NT2/D1 (cell line): Measurements from ENCODE around the gene ARGLU1.

ENCODE experiments used
- DNase-seq: peaks from one replicate; pipeline ENCODE4 v3.0.0-alpha.2; 2011; ENCODE audit warnings: low read depth, low spot score
- H3K27me3 ChIP-seq: 2 replicates; pipeline ENCODE4 v1.6.0; 2011; ENCODE audit warnings: mild to moderate bottlenecking; ENCODE audit not compliant: insufficient read length, insufficient read depth
- H3K36me3 ChIP-seq: 2 replicates; pipeline ENCODE4 v1.6.1; 2011; ENCODE audit warnings: mild to moderate bottlenecking, low read length, mixed read lengths; ENCODE audit not compliant: insufficient read depth, insufficient read length
- H3K4me1 ChIP-seq: 2 replicates; pipeline ENCODE4 v1.5.1; 2011; ENCODE audit not compliant: insufficient read depth, insufficient read length
- H3K4me3 ChIP-seq: 2 replicates; pipeline ENCODE4 v1.5.1; 2011; ENCODE audit warnings: low read depth; ENCODE audit not compliant: insufficient read length
- H3K9ac ChIP-seq: 2 replicates; pipeline ENCODE4 v1.6.0; 2011; ENCODE audit warnings: low read depth; ENCODE audit not compliant: insufficient read length
- H3K9me3 ChIP-seq: 2 replicates; pipeline ENCODE4 v1.5.1; 2011; ENCODE audit warnings: mild to moderate bottlenecking, low read length; ENCODE audit not compliant: insufficient read depth
- SUZ12 ChIP-seq: IDR thresholded peaks from 2 replicates; pipeline ENCODE4 v1.6.1; 2011; ENCODE audit not compliant: insufficient read length, insufficient read depth; ENCODE audit errors: extremely low read depth
- YY1 ChIP-seq: IDR thresholded peaks from 2 replicates; pipeline ENCODE4 v1.6.1; 2011; ENCODE audit not compliant: insufficient read length, insufficient read depth
- ZNF274 ChIP-seq: IDR thresholded peaks from 2 replicates; pipeline ENCODE4 v1.6.1; 2011; ENCODE audit warnings: mild to moderate bottlenecking, low read depth, low read length

Gene ARGLU1

GRCh38 chr13:106567474-106568298 lies at the start of gene ARGLU1:
ARGLU1 (minus strand) TSS chr13:106568137; CDS start chr13:106567919, 218 bp downstream.
- Histone ChIP-seq H3K4me1 (peaks cover 3% of the 10 kb centered on the region), H3K9ac (peak within 1 kb of the TSS; percentile 96), H3K4me3 (peak within 1 kb of the TSS; percentile 94), H3K27me3 (no peaks in the 10 kb centered on the region), H3K36me3 (no peaks in the 10 kb centered on the region), H3K9me3 (no peaks in the 10 kb centered on the region)
- peak; percentile 54 for TF ChIP-seq YY1
- TF ChIP-seq ZNF274 = no peak
- TF ChIP-seq SUZ12 = no peak
- peak; percentile 92 for DNase-seq

GRCh38 chr13:106617561-106617960 lies 49.6 kb upstream of the ARGLU1 start:
- H3K9ac ChIP-seq = no peak overlapping the region
- TF ChIP-seq YY1 (no peak), ZNF274 (no peak), SUZ12 (no peak)
- DNase-seq = peak; percentile 87
- peak overlapping the region; percentile 4 for H3K4me3 ChIP-seq
- no peaks in the 10 kb centered on the region for H3K9me3 ChIP-seq
- H3K36me3 ChIP-seq = no peaks in the 10 kb centered on the region
- H3K27me3 ChIP-seq = no peaks in the 10 kb centered on the region
- H3K4me1 ChIP-seq = peaks cover 7% of the 10 kb centered on the region

- Histone ChIP-seq H3K9ac (no peak overlapping the region), H3K4me3 (no peak overlapping the region), H3K36me3 (no peaks in the 10 kb centered on the region), H3K27me3 (no peaks in the 10 kb centered on the region), H3K9me3 (no peaks in the 10 kb centered on the region), H3K4me1 (peaks cover 7% of the 10 kb centered on the region)
- no peak for TF ChIP-seq SUZ12
- TF ChIP-seq ZNF274 = no peak
- no peak for TF ChIP-seq YY1
- no peak for DNase-seq
These were observed 48.8 kb upstream of the ARGLU1 start for GRCh38 chr13:106616729-106617128.

GRCh38 chr13:106614874-106615273 lies 46.9 kb upstream of the ARGLU1 start:
- Histone ChIP-seq H3K4me3 (no peak overlapping the region), H3K36me3 (no peaks in the 10 kb centered on the region), H3K27me3 (no peaks in the 10 kb centered on the region), H3K9ac (no peak overlapping the region), H3K4me1 (peaks cover 7% of the 10 kb centered on the region), H3K9me3 (no peaks in the 10 kb centered on the region)
- no peak for DNase-seq
- no peak for TF ChIP-seq ZNF274
- no peak for TF ChIP-seq SUZ12
- no peak for TF ChIP-seq YY1

- Histone ChIP-seq H3K4me1 (peaks cover 4% of the 10 kb centered on the region), H3K4me3 (no peak overlapping the region), H3K9ac (no peak overlapping the region), H3K36me3 (no peaks in the 10 kb centered on the region), H3K27me3 (no peaks in the 10 kb centered on the region), H3K9me3 (no peaks in the 10 kb centered on the region)
- no peak for DNase-seq
- no peak for TF ChIP-seq SUZ12
- TF ChIP-seq ZNF274 = no peak
- TF ChIP-seq YY1 = no peak
These were observed 44.8 kb upstream of the ARGLU1 start for GRCh38 chr13:106612688-106613087.

- TF ChIP-seq SUZ12 (no peak), YY1 (no peak), ZNF274 (no peak)
- no peaks in the 10 kb centered on the region for H3K27me3 ChIP-seq
- no peak overlapping the region for H3K9ac ChIP-seq
- no peaks in the 10 kb centered on the region for H3K36me3 ChIP-seq
- H3K4me1 ChIP-seq = no peaks in the 10 kb centered on the region
- H3K4me3 ChIP-seq = no peak overlapping the region
- no peaks in the 10 kb centered on the region; the same call in 1 of the 2 replicates for H3K9me3 ChIP-seq
- no peak for DNase-seq
These were observed 42.5 kb upstream of the ARGLU1 start for GRCh38 chr13:106610486-106610885.

GRCh38 chr13:106609116-106609515 lies 41.2 kb upstream of the ARGLU1 start:
- DNase-seq = no peak
- H3K9me3 ChIP-seq = no peaks in the 10 kb centered on the region; the same call in 1 of the 2 replicates
- H3K4me1 ChIP-seq = no peaks in the 10 kb centered on the region
- H3K4me3 ChIP-seq = no peak overlapping the region
- no peaks in the 10 kb centered on the region for H3K27me3 ChIP-seq
- H3K9ac ChIP-seq = no peak overlapping the region
- TF ChIP-seq SUZ12 = no peak
- TF ChIP-seq ZNF274 = no peak
- TF ChIP-seq YY1 = no peak
- no peaks in the 10 kb centered on the region for H3K36me3 ChIP-seq
